Measurements from ENCODE around the gene FSTL5. TPM values are rescaled to one million over a fixed set of nuclear protein-coding genes. Genes with fewer than 3 reads are reported as not detected.

Gene FSTL5
- total RNA-seq, 1 experiment from 2014 or later = not detected

DNA sequence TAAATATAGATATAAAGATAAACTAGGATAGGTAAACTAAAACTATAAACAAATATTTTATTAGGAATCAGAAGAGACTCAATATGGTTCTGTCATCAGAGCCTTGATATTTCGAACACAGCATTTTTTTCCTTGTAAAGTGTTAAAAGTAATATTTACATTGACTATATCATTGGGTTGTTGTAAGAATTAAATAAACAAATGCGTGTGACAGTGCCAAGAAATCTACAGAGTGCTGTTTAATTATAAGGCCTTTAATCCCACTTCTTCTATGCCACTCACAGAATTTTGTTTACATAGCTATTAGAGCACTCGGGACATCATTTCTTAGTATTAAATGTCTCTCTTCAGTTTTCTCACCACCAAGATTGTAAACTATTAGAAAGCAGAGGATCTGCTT is 807.4 kb downstream of the FSTL5 start:
- no peak overlapping the region for H3T11ph ChIP-seq (ENCODE audit: low read length)
- no peak for TF ChIP-seq CTCF (conservative IDR thresholded peaks at IDR 0.05)
- no peak overlapping the region for H3K4me2 ChIP-seq (ENCODE audit: insufficient read depth, insufficient read length, low read length)
- no peak overlapping the region for H2BK20ac ChIP-seq (ENCODE audit: low read depth, low read length, poor library complexity, severe bottlenecking)
- H3K23ac ChIP-seq (ENCODE audit: insufficient read length, low read depth, low read length) = no peak overlapping the region
- H3K4me1 ChIP-seq (ENCODE audit: insufficient read depth, low read length) = no peaks in the 10 kb centered on the region
- H3K79me1 ChIP-seq (ENCODE audit: insufficient read depth, low read depth, low read length, poor library complexity, severe bottlenecking) = no peaks in the 10 kb centered on the region
- H3K27me3 Mint-ChIP-seq (ENCODE audit: low read depth) = no peaks in the 10 kb centered on the region; the same call in 1 of the 2 replicates
- no peak overlapping the region for H2BK15ac ChIP-seq (ENCODE audit: low read depth, low read length)
- no peak overlapping the region for H3K4ac ChIP-seq (ENCODE audit: low read depth, low read length)
- H3K27ac ChIP-seq (ENCODE audit: insufficient read length, low read depth, low read length) = no peak overlapping the region
- H3K79me2 ChIP-seq (ENCODE audit: insufficient read depth, low read length) = no peaks in the 10 kb centered on the region
- no peak overlapping the region for H3K4me3 Mint-ChIP-seq
- no peak overlapping the region for H3K9ac ChIP-seq (ENCODE audit: extremely low read depth, insufficient read length, low read length)
- no peak overlapping the region for H4K91ac ChIP-seq (ENCODE audit: insufficient read length, low read depth, low read length)
- no peaks in the 10 kb centered on the region for H3K23me2 ChIP-seq (ENCODE audit: insufficient read length, low read depth, low read length, poor library complexity, severe bottlenecking)
- no peaks in the 10 kb centered on the region for H3K9me3 Mint-ChIP-seq
- H3K9me3 ChIP-seq (ENCODE audit: control insufficient read depth, low read depth, low read length) = no peaks in the 10 kb centered on the region
- H2BK12ac ChIP-seq (ENCODE audit: insufficient read length, low read depth, low read length) = no peak overlapping the region
- no peak for DNase-seq
- no peaks in the 10 kb centered on the region for H3K36me3 Mint-ChIP-seq (ENCODE audit: insufficient read depth in 1 of 3, low read depth in 3 of 3)
- no peaks in the 10 kb centered on the region for H3K4me1 Mint-ChIP-seq
- no peak overlapping the region for H3K18ac ChIP-seq (ENCODE audit: insufficient read length, low read depth, low read length)
- no peak overlapping the region for H2BK120ac ChIP-seq (ENCODE audit: low read depth, low read length, poor library complexity, severe bottlenecking)
- no peak overlapping the region for H3K56ac ChIP-seq (ENCODE audit: insufficient read length, low read depth, low read length)
- no CpG with 5 or more reads among the region's 3 CpGs for WGBS (ENCODE audit: extremely low coverage, insufficient read length, low lambda C conversion rate)
- H2AK5ac ChIP-seq (ENCODE audit: insufficient read length, low read length) = no peak overlapping the region
- no peak overlapping the region for H3K27ac Mint-ChIP-seq
- H2BK5ac ChIP-seq (ENCODE audit: insufficient read length, low read length) = no peak overlapping the region
- no peak overlapping the region for H4K8ac ChIP-seq (replicated peaks; ENCODE audit: insufficient read length, low read depth, low read length)
- H4K5ac ChIP-seq (ENCODE audit: insufficient read length, low read depth, low read length) = no peak overlapping the region
- H2AFZ ChIP-seq (ENCODE audit: low read length) = no peak overlapping the region
- H3K14ac ChIP-seq (ENCODE audit: insufficient read depth, low read length) = no peak overlapping the region
- H3K27me3 ChIP-seq (ENCODE audit: insufficient read depth, low read length) = no peaks in the 10 kb centered on the region
- no peaks in the 10 kb centered on the region for H4K20me1 ChIP-seq (ENCODE audit: control insufficient read depth, insufficient read depth, insufficient read length)

All from H9 (cell line).